ENCODE data around the gene AOPEP.

Gene AOPEP

DNA sequence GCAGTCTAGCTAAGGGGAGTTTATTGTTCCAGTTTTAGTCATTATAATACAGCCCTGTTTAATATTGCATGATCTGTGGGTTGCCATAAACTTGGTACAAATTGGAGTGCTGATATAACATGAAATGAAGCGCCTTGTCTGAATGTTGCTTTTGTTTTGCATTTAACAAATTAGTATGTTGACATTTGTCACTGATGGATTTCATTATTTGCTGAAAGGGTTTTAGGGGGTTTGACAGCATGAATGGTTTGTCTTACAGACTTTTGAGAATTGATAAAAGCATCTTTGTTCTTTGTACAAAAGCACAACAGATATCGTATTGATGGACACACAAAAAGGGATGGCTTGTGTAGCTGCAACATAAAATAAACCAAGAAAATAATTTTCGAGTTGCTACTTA is 178.3 kb downstream of the AOPEP start:
- DNase-seq, result no peak

DNA sequence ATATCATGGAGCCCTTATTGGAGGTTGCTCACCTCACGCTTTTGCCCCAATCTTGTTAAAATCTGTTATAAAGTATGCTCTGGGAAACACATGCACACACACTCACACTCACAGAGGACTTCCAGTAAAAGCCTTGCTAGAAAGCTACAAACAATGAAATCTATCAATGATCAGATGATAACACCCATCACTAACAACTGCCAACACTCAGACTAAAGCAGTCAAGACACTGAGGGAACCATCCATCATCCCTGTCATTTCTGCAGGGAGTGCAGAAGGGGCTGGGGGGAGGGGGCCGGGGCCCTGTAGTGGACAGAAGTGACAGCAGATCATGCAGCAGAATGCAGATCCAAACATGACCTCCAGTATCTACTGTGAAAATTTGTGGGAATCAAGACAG is 179.1 kb downstream of the AOPEP start:
- DNase-seq, result no peak

DNA sequence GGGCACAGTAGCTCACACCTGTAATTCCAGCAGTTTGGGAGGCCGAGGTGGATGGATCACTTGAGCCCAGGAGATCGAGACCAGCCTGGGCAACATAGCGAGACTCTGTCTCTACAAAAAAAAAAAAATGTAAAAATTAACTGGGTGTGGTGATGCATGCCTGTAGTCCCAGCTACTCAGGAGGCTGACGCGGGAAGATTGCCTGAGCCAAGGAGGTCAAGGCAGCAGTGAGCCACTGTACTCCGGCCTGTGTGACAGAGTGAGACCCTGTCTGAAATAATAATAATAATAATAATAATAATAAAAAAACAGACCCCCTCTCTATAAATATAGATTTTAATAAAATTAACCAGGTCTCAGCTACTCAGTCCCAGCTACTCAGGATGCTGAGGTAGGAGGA is 179.7 kb downstream of the AOPEP start:
- DNase-seq, result no peak

DNA sequence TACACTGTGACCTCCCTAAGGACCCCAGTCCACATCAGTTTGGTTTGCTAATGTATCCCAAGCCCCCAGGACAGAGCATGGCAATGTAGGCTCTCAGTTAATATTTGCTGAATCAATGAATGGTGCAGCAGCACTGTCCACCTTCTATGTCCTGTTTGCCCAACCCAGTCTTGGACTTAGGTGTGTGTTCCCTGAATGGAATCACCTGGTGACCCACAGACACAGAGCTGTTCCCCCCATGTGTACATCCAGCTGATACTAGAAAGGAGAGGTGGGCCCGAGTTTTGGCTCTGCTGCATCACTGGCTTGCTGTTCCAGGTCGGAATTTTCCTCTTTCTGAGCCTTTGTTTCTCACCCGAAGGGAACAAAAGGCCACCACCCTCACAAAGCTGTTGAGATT is 180.2 kb downstream of the AOPEP start:
- no peak for DNase-seq

DNA sequence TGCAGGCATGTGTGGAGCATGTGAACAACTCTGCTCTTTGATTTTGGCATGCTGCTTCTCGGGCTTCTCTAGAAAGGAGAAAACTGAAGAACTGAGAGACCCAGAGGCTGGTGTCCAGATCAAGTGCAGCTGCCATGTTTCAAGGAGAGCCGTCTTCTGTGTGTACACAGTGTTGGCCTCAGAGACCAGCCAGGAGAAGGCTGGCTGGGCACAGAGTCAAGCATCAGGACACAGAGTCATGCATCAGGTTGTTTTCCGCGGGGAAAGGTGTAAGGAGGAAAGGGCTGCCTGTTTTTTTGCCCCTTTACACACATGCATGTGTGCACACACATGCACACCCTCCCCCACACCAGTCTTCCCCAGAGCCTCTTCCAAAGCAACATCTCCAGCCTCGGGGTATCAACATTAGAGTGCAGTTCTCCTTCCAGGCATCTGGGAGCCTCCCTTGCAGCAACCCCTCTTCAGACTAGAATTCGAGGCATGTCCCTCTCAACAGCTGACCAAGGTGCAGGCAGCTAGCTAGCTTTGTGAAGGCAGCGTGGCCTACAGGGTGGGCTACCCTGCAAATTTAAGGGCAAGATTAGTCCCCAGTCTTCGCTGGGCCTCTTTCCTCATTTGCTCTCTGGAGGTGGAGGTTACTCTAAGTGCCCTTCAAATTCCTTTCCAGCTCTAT is 180.9 kb downstream of the AOPEP start:
- no peak for DNase-seq

DNA sequence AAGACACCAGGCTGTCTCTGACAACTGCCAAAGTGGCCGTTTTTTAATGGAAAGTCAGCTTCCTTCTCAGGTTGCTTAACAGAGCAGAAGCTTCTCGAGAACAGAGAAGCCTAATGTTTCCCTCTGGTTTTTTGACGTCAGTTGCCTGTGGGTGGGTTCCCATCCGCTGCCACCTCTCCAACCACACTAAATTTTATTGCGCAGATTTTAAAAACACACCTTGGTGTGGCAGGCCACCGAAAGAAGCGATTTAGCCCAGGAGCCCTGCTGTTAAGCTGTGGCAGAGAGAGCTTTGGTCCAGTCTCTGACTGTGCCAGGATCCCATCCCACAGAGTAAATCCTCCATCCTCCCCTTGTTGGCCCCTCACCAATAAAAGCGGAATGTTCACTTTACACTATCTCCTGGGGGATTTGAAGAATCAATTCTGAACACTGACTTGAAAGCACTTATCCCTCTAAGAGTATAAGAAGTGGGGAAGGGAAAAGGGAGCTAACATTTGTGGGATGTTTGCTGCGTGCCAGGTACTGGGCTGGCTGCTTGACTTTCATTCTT is 181.6 kb downstream of the AOPEP start:
- DNase-seq, result no peak

DNA sequence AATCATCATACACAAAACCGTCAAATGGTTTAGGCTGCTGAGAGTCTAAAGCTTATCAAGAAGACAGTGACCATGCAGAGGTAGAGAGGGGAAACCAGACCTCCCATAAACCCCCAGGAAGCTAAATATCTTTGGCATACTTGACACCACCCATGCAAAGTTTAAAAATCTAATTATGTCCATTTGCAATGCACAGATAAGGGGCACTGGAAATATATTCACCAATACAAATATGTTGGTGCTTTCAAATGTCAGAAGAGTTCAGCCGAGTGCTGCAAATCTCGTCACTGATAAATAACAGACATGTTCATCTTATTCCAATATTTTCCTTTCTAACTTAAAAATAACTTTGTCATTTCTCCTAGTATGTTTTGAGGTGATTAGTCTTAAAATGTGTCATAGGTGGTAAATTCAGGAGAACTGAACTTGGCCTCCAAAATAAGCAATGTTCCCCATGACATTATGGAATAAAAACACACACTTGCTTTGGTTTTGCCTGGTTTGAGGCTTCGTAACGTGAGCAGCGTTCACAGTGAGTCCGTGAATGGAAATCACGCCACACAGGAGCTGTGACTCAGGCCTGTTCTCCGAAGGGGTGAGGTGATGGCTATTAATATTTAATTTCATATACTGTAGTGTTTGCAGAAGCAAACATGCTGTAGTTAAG is 182.2 kb downstream of the AOPEP start:
- DNase-seq, result no peak

DNA sequence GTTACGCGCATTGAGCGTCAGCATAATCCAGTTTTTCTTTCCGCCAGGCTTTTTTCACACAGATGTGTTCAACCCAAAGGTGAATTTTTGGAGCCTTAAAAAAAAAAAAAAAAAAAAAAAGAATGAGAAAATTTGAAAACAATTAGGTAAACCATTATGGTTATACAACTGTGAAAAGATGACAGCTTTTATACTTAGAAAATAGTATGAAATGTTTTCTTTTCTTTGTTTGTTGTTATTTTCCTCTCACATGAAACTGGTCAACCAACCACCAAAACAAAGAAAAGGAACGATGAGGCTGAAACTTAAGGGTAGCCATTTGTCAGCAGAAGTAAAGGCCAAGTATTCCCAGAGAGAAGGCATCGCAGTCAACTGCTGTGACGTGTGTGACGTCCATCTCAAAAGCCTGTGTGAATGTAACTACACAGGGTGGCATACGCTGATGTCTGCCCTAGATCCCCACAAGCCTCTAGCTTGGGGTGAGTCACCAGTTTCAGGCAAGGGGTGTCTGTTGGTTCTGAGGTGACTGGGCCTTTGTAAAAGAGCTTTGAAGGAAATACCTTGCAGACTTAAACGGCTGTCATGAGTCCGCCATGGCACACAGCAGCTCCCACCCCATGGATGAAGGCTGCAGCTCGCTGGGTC is 182.9 kb downstream of the AOPEP start:
- no peak for DNase-seq

DNA sequence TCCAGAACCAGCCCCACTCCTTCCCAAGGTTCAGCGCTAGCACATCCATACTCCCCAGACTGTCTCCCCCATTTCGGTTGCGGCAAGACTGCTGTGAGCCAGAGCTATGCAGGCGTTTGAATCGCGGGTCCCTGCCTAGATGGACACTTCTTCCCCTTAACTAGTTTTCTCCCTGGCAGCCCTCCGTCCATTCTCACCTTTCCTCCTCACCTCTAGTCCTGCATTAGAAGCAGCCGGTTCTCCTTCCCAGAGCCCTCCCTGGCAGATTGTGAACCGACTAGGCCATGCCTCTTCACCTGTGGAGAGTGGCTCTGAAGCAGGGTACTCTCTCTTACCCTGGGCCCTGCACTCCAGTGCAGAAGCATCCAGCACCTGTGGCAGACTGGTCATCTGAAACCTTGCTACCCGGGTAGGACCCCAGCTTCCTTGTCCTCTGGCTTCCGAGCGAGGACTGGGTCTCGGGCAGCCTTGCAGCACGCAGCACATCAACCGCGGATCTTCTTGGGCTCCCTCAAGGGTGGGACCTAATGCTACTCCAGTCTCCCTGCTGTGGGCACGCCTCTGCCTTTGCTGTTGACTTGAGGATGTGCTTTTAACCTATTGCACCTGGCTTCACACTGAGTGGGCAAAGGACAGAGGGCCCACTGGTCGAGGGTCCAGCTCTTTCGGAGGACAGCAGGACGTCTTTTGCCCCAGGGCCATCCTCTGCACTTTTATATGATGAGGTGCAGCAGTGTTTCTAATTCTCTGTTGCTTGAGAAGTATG is 183.6 kb downstream of the AOPEP start:
- no peak for DNase-seq

DNA sequence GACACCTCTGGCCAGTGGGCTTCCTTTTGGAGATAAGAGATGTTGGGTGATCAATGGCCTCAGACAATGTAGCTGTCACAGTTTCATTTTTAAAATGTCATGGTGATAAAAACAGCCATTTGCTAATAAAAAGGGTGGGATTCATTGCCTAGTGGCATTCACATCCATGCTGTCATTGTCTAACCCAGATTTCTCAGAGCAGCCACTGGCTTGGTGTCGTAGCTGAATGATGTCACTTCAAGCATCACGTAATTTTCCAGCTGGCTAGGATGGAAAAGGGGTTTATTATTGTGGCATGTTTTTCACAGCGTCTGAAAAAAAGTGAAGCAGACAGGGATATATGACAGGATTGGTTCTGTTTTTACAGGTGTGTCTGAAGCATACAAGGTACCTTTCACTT is 184.7 kb downstream of the AOPEP start:
- no peak for DNase-seq

DNA sequence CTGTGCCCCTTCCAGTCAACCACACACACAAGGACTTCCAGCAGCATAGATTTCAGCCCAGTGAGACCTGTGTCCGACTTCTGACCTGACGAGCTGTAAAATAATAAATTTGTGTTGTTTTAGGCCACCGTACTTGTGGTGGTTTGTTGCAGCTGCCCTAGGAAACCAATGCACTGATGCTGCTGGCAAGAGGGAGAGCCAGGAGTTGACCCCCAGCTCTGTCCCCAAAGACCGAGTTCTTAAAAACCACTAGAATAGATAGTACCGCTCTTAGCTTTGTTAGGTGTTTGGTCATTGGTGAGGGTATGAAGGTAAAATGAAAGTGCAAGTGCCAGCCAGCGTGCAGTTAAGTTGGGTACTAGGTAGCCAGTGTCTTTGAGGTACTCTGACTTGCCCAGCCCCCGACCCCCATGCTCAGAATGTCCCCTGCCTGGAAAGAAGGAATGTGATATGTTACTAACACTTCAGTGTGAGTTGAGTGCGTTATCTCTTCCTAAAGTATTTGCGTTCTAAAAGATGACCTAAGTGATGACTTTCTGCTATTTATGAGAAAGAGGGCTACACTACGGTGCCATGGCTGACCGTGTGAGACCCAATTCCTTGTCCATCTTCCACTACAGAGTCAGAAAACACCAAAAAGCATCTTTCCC is 185.6 kb downstream of the AOPEP start:
- no peak for DNase-seq

DNA sequence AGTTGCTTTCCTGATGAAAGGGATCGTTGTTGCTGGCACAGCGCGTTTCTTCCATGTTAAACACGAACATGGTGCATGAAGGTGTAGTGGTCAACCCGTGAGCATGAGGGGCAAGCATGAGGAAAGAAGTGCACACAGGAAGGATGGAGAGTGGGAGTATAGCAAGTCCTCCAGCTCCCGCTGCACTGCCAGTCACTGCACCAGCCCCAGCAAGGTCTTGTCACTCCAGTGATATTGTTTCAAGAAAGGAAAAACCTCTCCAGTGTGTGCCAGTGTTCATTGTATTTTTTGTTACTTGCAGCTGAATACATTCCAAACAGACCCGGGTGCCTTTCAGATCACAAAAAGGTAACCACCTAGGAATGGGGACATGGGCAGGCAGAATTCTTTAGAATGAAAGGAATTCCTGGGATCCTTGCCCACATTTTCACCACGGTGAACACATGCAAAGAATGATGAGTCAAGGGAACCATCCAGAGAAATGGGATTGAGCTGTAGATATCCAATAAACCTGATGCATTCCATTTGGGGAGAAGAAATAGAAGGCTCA is 186.3 kb downstream of the AOPEP start:
- no peak for DNase-seq

DNA sequence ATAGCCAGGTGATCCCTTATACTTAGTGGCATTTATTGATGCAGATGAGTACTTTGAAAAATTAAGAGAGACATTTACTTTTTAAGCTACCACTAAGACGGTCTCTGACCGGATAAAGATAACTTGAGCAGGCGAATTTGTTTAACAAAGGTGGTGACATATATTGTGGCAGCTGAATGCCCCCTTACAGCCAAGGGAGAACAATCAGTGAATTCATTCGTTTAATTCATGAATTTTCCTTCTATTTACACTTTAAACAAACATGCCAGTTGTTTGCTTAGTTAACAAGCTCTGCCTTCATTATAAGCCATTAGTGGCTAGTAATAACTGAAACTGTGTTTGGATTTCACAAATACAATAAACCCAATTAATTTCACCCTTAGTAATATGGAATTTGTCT is 187.1 kb downstream of the AOPEP start:
- no peak for DNase-seq

DNA sequence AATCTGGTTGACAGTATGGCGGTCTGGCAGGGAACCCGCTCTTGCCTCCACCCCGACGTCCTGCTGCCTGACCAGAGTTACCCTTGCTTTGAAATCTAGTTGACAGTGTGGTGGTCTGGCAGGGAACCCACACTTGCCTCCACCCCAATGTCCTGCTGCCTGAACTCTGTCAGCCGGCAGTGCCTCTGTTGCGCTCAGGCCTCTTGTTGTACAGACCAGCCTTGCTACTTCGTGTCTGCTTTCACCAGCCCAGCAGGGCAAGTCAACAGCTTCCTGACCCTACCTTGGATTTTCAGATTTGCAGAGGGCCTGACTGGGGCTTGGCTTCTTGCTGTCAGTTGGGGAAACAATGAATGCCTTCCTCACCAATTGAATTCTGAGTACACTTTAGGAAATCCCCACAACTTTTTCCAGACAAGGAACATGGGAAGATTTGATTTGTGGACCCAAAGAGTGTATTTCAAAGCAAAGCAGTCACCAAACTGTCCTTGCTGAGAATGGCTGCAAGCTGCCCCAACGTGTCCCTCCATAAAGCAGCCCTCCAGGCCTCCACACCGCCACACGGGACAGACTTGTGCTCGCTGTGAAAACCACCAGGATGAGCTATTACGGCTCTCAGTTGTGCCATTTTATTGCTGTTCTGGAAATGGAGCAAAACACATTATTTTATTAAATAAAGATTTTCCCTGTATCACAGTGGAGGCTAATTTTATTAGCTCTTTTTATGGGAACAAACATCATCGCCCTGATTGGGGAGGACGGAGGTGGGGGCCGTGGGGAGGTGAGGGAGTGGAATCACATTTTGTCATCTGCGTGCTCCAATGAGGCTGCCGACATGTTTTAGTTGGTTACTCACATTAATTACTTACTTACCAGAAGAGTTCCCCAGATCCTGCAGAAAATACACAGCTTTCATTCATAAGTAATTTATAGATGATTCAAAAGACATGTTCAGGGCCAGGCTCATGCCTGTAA is 189.3 kb downstream of the AOPEP start:
- DNase-seq, result no peak

DNA sequence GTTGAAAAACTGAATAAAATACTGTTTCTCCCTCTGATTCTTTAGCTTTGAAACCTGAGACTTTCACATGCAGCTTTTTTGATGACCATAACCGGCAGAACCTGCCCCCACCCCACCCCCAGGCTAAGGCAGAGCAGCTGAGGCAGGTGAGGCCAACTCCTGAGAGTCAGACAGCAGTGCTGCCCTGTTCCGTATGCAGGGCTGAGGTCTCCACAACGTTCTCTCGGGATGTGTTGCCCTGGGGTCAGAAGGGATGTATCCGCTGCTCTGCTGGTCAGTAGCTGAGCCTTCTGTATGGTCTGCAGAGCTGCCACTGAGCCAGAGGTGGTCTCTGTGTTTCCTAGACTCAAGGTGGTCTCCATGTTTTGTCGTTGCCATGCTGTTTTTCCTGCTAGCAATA is 190.5 kb downstream of the AOPEP start:
- DNase-seq, result no peak

DNA sequence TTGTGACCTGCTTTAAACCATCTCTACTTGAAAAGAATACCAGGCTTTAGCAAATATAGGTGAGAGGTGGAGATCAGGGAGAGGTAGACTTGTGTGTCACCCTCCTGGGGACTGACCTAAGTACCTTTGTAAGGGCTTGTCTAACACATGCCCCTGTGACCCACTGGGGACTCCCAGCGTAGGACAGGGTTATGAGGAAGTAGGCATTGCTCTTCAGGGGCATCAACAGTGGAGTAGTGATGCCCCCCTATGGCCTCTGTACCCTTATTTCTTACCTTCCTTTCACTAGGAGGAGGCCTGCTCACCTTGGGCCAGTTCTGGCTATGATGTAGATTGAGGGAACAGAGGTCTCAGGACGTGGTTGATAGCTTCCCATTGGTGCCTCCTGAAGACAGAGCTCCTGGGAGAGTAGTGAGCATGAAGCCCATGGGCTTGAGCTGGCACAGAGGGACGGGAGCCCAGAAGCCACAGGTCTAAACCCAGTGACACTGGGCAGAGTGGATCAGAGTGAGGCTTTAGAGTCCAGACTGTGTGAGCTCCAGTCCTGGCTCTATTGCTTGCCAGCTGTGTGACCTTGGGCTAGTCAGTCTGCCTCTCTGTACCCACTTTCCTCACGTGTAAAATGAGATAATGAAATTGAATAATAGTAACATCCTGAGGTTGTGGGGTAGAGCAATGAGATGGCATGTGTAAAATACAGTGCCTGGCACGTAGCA is 191.7 kb downstream of the AOPEP start:
- no peak for DNase-seq

DNA sequence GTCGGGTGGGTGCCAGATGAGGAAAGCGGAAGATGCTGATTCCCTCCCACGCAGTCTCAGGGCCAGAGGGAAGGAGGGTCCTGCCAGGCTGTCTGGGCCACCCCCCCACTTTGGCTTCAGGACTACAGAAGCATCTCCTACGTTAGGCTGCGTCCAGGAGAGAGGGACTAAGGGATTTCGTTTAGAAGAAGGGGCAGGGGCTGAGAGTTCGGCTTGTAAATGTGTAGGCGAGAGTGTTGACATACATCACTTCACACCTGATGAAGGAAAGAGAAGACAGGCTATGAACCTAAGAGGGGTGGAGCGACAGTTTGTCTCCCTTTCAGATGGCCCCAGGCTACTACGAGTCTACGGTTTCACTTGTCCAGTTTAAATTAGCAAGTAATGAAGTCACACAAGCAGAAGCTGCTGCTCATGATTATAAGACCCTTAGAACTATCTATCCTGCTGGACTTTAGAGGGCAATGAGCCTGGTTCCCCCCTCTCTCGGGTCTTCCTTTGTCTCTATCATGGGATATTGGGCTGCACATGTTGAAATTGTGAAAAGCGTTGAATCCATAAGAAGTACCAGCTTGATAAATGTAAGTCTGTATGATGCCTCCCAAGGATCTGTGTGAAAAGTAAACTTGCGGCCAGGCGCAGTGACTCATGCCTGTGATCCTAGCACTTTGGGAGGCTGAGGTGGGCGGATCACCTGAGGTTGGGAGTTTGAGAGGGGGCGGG is 193.0 kb downstream of the AOPEP start:
- no peak for DNase-seq

DNA sequence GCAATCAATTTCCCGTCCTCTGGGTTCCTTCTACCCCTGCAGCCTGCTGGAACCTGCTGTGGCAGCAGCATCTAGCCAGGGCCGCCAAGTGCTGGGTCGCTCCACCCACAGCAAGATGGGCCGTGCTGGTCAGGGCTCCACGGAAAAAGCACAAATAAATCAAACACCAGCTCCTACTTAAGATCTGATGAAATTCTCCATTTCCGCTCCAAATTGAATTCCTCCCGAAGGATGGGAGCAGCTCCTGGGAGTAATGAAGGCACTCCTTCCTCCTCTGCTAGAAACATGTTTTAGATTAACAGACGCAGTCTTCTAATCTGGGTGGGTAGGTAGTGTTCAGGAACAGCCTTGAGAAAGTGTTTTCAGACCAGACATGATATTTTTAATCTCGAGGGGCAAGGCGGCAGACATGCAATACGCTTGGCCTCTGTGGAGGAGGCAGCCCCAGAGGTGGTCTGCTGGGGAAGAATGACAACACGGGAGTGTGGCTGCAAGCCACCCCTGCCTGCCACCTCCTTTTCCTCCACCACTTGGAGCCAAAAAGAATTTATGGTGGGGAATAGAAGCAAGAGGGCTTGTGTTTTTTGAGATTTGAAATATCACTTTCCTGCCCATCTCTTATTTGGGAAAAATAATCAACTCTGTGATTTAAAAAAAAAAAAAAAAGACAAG is 194.1 kb downstream of the AOPEP start:
- no peak for DNase-seq

DNA sequence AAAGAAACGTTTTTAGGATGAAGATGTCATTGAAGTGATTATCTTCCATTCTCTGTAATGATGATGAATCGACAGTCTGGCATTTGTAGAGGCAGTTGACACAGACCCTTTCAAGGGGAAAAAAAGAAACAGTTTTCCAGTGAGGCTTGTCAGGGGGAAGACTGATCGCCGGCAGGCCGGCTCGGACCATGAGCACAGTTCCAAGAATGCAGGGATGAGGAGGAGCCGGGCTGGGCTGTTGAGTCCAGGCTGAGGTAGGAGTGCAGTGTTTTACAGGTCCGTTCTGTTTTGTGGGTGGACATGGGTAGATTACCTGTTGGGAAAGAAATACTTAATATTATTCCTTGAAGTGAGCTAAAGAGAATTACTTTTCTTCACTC is 194.6 kb downstream of the AOPEP start:
- DNase-seq, result no peak
